COLO829 (cell line): Measurements from ENCODE around the gene SDHAF3.
"Not testable (repeated sequence)": the region's sequence is repeated elsewhere in the genome, so short reads cannot be mapped to it uniquely, and the experiment has no call there.

Experiments
- DNase-seq: peaks from one replicate; pipeline ENCODE4 v3.0.0; 2012; ENCODE audit warnings: low spot score

SDHAF3 gene

DNA sequence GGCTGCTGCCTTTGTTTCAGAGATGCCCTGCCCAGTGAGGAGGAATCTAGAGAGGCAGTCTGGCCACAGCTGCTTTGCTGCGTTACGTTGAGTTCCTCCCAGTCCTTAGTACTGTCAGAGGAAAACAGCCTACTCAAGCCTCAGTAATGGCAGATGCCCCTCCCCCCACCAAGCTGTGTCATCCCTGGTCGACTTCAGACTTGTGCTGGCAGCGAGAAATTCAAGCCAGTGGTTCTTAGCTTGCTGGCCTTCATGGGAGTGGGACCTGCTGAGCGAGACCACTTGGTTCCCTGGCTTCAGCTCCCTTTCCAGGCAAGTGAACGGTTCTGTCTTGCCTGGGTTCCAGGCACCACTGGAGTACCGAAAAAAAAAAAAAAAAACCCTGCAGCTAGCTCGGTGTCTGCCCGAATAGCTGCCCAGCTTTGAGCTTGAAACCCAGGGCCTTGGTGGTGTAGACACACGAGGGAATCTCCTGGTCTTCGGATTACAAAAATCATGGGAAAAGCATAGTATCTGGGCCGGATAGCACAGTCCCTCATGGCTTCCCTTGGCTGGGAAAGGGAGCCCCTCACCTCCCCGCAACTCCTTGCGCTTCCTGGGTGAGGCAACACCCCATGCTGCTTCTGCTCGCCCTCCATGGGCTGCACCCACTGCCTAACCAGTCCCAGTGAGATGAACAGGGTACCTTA lies 9.1 kb downstream of the SDHAF3 start:
- DNase-seq, result no peak

DNA sequence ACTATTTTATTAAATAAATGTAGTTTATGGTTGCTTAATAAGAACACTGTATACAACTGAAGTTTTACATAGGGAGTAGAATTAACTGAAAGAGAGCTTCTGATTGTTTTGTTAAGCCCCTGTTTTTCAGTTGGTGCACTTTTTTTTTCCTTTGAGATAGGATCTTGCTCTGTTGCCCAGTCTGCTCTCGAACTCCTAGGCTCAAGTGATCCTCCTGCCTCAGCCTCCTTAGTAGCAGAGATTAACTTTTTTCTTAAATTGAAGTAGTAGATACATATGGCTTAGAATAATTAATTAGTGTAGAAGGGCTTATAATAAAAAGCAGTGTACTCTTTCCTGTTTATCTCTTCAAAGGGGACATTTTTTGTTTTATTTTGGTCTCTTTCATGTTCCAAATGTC lies 11.2 kb downstream of the SDHAF3 start:
- DNase-seq, result no peak

DNA sequence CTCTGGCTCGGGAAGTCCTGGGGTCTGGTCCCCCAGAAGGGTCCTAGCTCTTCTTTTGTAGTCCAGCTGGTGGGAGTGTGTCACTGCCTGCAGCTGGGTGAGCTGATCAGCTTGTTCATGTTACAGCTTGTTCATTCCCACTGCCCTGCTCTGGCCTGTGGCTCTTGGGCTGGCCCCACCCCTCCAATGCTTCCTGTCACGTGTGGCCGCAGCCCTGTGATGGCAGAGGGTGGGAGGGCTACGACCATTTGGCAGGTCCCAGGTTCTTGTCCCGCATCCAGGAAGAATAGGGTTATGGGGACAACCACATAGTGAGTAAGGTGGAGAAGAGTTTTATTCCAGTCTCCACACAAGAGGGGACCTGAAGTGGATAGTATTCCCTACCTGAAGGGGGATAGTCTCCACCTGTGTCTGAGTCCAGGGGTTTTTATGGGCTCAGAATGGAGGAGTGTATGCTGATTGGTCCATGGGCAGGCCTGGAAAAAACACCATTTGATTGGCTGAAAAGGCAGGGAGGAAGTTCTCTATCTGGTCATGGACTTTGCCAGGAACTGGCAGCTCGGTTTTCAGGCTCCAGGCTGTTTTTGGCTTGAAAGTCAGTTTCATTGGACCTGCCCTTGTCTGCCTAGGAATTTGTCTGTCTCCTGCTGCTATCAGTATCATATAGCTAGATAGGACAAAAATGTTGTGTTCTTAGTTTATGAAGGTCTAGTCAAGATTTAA lies 13.1 kb downstream of the SDHAF3 start:
- DNase-seq, result no peak

DNA sequence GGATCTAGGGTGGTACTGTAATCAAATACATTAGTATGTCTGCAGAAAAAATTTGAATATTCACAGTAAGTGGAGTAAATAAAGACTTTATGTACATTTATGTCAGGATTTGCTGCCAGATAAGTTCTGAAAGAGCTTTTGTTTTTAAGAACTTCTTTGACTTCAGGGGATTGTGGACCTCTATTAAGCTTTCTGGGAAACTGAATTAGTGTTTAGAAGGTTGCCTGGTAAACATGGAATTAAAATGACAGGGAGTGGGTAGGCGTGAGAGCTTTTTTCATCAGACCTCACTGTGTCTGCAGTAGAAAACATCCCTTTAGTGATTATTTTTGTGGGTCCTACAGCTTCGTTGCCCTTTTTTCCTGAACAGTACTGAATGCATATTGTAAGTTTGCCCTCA lies 15.7 kb downstream of the SDHAF3 start:
- DNase-seq, result peak; percentile 77

DNA sequence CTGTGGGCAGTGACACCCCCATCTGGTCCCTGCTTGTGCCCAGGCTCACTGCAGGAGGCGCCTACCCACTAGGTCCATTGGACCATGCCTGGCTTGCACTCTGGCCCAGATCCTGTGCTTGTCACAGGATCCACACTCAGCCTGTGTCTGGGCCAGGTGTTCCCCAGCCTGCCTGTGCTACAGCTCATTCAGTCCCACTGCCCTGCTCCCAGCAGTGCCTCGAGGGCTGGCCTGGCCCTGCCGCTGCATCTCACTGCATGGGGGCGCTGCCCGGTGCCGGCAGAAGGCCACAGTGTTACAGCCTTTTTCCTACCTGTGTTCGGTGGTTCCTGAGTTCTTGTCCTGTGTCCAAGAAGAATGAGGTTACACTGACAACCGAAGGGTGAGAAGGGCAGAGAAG lies 21.3 kb downstream of the SDHAF3 start:
- no peak for DNase-seq

DNA sequence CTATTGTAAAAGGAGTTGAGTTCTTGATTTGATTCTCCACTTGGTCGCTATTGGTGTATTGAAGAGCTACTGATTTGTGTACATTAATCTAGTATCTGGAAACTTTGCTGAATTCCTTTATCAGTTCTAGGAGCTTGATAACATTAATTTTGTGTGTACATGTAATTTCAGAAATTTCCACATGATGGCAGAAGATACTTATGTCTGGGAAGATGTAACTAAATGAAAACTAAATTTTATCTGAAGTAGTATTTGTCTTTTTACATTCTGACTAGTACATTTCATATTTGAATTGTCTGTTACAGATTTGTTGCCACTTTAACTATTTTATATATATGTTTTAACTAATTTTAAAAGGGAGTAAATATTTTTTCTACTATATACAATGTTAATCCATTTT lies 27.6 kb downstream of the SDHAF3 start:
- DNase-seq, result peak; percentile 13

DNA sequence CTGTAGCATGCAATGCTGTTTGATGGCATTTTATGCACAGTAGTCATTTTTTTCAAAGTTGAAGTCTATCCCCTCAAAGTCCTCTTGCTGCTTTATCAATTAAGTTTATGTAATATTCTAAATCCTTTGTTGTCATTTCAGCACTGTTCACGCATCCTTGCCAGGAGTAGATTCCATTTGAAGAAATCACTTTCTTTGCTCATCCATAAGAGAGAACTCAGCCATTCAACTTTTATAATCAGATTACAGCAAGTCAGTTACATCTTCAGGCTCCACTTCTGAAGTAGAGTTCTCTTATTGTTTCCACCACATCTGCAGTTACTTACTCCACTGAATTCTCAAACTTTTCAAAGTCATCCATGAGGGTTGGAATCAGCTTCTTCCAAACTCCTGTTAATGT lies 32.3 kb downstream of the SDHAF3 start:
- no peak for DNase-seq

DNA sequence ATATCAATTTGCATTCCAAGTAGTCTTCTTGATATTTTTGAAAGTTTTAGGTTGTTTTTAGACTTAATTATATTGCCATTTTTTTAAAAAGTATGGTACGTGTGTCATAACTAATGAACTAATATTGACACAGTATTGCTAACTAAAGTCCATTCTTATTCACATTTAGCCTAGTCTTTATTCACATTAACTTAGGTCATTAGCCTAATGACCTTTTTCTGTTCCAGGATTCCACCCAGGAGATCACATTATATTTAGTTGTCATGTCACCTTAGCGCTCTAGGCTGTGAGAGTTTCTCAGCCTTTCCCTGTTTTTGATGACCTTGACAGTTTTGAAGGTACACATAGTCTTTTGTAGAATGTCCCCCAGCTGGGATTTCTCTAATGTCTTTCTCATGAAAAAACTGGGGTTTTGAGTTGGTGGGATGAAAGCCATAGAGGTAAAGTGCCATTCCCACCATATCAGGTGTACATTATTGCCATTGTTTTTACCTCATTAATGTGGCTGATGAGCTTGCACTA lies 38.5 kb downstream of the SDHAF3 start:
- no peak for DNase-seq

DNA sequence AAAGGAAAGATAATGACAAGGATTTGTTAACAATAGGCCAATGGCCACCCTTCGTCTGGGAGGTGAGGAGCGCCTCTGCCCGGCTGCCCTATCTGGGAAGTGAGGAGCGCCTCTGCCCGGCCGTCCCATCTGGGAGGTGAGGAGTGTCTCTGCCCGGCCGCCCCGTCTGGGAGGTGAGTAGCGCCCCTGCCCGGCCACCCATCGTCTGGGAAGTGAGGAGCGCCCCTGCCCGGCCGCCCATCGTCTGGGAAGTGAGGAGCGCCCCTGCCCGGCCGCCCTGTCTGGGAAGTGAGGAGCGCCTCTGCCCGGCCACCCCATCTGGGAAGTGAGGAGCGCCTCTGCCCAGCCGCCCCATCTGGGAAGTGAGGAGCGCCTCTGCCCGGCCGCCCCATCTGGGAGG lies 42.5 kb downstream of the SDHAF3 start:
- not testable (repeated sequence) for DNase-seq

DNA sequence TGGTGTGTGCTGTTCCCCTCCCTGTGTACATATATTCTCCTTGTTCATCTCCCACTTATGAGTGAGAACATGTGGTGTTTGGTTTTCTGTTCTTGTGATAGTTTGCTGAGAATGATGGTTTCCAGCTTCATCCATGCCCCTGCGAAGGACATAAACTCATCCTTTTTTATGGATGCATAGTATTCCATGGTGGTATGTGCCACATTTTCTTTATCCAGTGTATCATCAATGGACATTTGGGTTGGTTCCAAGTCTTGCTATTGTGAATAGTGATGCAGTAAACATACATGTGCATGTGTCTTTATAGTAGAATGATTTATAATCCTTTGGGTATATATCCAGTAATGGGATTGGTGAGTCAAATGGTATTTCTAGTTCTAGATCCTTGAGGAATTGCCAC lies 44.1 kb downstream of the SDHAF3 start:
- DNase-seq, result not testable (repeated sequence)

DNA sequence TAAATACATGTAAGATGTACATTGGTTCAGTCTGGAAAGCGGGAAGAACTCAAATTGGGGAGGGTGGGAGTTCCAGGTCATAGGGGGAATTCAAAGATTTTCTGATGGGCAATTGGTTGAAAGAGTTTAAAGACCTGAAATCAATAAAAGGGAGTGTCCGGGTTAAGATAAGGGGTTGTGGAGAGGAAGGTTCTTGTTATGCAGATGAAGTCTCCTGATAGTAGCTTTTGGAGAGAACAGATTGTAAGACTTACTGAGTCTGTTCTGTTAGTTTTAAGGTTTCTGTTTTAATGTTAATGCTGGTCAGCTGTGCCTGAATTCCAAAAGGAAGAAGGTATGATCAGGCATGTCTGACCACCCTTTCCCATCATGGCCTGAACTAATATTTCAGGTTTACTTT lies 48.8 kb downstream of the SDHAF3 start:
- no peak for DNase-seq

DNA sequence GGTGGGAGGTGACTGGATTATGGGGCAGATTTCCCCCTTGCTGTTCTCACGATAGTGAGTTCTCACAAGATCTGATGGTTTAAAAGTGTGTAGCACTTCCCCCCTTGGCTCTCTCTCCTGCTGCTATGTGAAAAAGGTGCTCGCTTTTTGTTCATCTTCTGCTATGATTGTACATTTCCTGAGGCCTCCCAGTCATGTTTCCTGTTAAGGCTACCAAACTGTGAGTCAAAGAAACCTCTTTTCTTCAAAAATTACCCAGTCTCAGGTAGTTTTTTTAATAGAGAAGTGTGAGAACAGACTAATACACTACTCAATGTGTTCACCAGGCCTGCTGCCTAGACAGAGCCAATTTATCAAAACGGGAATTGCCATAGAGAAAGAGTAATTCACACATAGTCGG lies 49.7 kb downstream of the SDHAF3 start:
- DNase-seq, result no peak

DNA sequence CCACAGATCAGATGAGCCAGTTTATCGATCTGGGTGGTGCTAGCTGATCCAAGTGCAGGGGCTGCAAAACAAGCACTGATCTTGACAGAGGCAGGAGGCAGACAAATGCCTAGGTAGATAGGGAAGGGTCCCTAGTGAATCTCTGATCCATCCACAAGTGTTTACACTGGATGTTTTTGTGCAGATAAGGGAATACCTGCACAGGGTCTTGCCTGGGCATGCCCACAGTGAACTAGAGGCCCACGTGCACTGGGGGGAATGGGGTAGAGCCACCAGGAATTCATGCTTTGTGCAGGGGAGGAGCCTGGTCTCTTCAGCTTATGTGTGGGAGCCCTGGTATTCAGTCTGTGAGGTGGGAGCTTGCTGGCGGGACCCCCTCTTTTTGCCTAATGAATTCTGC lies 50.3 kb downstream of the SDHAF3 start:
- no peak for DNase-seq

DNA sequence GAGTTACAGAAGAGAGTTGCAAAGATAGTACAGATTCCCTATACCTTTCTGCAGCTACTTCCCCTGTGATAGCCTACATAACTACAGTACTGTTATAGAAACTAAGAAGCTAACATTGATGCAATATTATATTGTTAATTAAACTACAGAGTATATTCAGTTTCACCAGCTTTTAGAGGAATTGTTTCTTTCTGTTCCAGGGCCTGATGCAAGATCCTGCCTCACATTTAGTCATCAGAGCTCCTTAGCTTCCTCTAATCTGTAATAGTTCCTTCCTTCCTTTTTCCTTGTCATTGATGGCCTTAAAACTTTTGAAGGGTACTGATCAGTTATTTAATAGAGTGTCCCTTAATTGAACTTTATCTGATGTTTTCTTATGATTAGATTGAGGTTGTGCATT lies 56.8 kb downstream of the SDHAF3 start:
- DNase-seq, result no peak

DNA sequence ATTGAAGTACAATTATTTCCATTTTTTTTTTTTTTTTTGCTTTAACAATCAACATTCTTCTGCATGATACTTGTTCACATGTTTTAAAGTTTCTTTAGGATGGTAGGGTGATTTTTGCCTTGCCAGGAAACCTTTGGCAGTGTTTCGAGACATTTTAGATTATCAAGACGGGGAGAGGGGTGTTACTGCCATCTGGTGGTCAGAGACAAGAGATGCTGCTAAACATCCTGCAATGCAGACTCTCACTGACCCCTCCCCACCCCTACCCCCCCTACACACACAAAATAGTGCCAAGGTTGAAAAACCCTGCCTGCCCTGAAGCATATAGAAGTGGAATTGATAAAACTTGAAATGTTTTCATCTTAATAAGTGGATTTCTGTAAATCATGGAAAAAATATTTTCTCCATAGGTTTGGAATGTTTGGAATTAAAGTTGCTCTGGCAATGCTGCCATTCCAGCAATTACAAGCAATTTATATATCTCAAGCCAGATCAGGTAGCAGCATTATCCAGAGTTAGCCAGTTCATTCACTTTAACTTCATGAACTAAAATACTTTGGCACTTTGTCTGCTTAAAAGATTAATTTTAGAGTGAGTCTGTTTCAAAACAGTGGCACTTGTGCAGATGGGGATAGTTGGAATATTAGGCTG lies 62.1 kb downstream of the SDHAF3 start:
- peak; percentile 62 for DNase-seq

DNA sequence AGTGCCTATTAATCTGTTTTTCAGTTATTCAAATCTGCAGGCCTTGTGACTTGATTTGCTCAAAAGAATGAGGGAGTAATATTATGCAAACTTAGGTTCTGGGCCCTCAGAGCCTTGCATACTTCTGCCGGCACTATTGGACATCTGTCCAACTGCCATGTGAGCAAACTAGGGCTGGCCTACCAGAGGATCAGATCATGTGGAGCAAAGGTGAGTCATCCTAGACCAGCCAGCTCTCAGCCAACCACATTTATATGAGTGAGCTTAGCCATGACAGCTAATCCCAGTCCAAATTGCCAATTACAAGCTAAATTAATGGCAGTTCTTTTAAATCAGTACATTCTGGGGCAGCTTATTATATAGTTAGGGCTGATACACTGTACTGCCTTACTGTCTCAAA lies 69.6 kb downstream of the SDHAF3 start:
- DNase-seq, result peak; percentile 38

DNA sequence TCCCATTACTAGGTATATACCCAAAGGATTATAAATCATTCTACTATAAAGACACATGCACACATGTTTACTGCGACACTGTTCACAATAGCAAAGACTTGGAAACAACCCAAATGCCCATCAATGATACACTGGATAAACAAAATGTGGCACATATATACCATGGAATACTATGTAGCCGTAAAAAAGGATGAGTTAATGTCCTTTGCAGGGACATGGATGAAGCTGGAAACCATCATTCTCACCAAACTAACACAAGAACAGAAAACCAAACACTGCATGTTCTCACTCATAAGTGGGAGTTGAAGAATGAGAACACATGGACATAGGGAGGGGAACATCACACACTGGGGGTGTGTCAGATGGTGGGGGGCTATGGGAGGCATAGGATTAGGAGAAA lies 78.7 kb downstream of the SDHAF3 start:
- DNase-seq, result not testable (repeated sequence)

DNA sequence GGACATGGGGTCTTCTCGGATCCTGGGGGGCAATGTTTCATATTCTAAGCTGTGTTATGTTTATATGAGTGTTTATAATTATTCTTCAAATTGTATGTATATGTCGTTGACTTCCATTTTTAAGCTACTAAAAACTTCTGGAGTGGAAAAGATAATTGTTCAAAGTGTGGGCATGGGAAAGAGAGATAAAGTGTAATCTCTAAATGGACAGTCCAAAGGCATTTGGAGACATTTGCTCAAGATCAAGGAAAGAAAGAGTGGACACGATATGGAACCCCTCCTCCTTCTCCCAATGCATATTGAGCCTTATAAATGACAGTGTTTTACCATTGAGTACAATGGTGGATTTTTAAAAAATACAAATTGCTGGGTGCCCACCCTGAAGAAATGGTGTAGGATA lies 81.1 kb downstream of the SDHAF3 start:
- DNase-seq, result no peak

DNA sequence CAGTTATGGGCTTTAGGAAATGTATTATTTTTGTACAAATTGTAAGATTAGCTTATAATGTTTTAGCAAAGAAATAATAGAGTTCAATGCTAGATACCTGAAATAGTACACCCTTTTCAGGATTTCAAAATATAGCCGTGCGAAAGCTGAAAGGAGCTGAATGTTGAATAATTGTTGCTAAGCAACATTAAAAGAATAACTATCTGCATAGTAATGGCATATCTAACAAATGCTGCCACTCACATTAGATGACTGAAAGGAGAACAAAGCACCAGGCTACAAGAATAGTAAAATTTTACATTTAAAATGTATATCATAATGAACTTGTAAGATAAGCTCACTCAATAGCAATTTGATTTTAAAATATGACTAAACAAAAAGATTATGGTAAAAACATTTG lies 82.5 kb downstream of the SDHAF3 start:
- DNase-seq, result no peak

DNA sequence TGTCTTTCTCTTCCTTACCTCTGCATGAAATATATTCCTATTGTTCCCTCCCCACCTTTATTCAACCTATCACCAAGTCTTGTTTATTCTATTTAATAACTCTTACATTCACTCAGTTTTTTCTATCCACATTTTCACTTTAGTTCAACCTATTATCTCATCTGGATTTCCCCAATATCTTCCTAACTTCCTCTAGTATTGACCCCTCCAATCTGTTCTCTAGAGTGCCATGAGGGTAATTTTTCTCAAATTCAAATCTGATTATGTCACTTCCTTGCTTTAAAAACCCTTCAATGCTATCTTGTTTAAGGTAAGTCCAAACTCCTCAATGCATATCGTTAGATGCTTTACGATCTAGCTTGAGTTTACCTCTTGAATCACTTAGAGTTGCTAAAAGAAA lies 86.5 kb downstream of the SDHAF3 start:
- no peak for DNase-seq

DNA sequence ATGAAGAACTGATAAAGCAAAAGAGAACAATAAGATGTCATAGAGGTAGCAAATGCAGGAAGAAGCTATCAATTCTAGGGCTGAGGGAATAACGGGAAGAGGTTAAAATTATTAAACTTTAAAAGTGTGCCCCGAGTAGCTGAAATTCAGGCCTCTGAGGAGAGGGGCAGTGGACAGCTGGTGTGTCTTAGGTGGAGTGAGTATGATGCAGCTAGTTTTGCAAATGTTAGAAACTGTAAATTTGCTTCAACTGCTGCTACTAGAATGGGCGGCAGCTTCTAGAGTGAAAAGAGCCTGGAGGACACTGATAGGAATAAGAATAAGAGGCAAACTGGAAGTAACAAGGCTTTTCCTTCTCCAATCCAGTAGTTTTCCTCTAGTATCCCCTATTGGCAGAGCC lies 87.3 kb downstream of the SDHAF3 start:
- DNase-seq, result no peak

DNA sequence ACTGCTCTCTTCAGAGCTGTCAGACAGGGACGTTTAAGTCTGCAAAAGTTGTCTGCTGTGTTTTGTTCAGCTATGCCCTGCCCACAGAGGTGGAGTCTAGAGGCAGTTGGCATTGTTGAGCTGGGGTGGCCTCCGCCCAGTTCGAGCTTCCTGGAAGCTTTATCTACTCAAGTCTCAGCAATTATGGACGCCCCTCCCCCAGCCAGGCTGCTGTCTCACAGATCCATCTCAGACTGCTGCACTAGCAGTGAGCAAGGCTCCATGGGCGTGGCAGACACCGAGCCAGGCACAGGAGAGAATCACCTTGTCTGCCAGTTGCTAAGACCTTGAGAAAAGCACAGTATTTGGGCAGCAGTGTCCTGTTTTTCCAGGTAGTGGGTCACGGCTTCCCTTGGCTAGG lies 98.1 kb downstream of the SDHAF3 start:
- DNase-seq, result no peak

DNA sequence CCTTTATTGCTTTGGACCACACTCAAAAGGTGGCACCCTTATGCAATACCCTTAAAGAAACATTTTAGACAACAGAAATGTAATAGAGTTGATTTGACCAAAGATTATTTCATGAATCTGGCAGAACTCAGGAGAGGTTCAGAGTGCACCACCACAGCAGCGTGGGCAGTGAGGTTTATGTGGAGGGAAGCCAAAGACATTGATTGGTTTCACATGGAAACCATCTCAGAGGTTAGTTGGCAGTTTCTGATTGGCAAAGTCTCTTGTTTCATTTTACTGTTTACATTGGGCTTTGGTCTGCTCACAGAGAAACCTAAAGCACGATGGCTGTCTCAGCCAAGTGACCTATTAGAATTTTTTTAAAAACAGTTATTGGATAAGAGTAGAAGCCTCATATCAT lies 101.3 kb downstream of the SDHAF3 start:
- DNase-seq, result no peak
